GM23338 (cell line): ENCODE results near the gene RAN. TPM values are rescaled to one million over a fixed set of nuclear protein-coding genes. Genes with fewer than 3 reads are reported as not detected.

ENCODE experiments used
- JUNB ChIP-seq: IDR thresholded peaks from one replicate; pipeline ENCODE4 v1.6.1; 2016; ENCODE audit warnings: antibody characterized with exemption; ENCODE audit not compliant: unreplicated experiment
- POLR2AphosphoS5 ChIP-seq: IDR thresholded peaks from 2 replicates; pipeline ENCODE4 v1.6.1; 2016; ENCODE audit warnings: antibody characterized with exemption, low read depth
- ZNF114 ChIP-seq: fragments of 250-450 bp; sonication (Bioruptor Pico); IDR thresholded peaks from 2 replicates; pipeline ENCODE4 v1.5.0; 2020; ENCODE audit warnings: mild to moderate bottlenecking, moderate library complexity
- polyA plus RNA-seq: library from polyadenylated mRNA; unstranded; fragments of >200 nt; fragmentation: Nextera tagmentation; extraction: Ambion mirVana; gene quantifications from 2 replicates; pipeline ENCODE4 v1.2.1, GENCODE V29; 2016
- total RNA-seq: library from RNA; depleted of rRNA; stranded (reverse); fragments of >200 nt; shearing (Covaris generic); gene quantifications from 2 replicates; pipeline ENCODE4 v1.2.3, GENCODE V29; 2014
- TF ChIP-seq, protein P1 (sequence below): IDR thresholded peaks from one replicate; pipeline ENCODE4 v1.6.1; 2018; ENCODE audit warnings: antibody characterized with exemption; ENCODE audit not compliant: unreplicated experiment
- TF ChIP-seq, protein P2 (sequence below): fragments of 250-450 bp; sonication (Bioruptor Pico); IDR thresholded peaks from 2 replicates; pipeline ENCODE4 v1.5.0; 2020; ENCODE audit warnings: mild to moderate bottlenecking, moderate library complexity
- TF ChIP-seq, protein P3 (sequence below): IDR thresholded peaks from 2 replicates; pipeline ENCODE4 v1.6.1; 2016; ENCODE audit warnings: antibody characterized with exemption

The RAN gene
- total and polyA plus RNA-seq, 2 experiments from 2014 or later, result 976 to 2,289 TPM

DNA sequence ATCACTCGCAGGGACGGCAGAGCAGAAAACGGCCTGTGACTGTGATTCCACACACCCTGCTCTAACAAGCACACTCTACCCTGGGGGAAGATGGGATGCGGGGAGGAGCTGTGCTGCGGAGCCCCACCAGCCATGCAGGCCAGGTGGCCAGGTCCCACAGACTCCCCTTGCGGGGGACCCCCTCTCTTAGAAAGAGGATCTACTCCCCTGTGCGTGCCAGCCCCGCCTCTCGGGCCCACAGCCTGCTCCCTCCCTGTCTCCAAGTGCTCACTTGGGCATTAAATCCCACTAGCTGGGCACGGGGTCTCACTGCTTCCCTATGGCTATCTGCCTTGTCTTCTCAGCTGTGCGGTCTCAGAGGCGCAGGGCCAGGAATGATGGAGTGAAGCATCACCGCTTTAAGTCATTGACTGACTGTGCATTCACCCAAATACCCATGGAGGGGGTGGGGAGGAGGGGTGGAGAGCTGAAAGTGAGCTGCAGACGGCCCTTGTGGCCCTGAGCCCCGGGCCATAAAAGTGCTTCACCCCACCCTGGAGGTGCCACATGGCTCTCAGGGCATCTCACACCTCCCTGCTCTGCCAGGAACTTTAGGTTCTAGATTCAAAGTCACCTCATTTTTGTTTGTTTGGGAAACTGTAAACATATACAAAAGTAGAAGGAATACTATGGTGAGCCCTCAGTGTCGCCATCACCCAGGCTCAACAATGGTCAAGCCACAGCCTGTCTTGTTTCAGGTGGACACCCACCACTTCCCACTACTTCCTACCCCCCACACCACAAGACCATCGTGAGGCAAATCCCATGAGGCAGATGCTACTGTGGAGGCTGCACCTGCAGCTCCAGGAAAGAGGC is 42.2 kb upstream of the RAN start (continued):
- TF ChIP-seq, protein P1, sequence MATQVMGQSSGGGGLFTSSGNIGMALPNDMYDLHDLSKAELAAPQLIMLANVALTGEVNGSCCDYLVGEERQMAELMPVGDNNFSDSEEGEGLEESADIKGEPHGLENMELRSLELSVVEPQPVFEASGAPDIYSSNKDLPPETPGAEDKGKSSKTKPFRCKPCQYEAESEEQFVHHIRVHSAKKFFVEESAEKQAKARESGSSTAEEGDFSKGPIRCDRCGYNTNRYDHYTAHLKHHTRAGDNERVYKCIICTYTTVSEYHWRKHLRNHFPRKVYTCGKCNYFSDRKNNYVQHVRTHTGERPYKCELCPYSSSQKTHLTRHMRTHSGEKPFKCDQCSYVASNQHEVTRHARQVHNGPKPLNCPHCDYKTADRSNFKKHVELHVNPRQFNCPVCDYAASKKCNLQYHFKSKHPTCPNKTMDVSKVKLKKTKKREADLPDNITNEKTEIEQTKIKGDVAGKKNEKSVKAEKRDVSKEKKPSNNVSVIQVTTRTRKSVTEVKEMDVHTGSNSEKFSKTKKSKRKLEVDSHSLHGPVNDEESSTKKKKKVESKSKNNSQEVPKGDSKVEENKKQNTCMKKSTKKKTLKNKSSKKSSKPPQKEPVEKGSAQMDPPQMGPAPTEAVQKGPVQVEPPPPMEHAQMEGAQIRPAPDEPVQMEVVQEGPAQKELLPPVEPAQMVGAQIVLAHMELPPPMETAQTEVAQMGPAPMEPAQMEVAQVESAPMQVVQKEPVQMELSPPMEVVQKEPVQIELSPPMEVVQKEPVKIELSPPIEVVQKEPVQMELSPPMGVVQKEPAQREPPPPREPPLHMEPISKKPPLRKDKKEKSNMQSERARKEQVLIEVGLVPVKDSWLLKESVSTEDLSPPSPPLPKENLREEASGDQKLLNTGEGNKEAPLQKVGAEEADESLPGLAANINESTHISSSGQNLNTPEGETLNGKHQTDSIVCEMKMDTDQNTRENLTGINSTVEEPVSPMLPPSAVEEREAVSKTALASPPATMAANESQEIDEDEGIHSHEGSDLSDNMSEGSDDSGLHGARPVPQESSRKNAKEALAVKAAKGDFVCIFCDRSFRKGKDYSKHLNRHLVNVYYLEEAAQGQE, result no peak
- no peak for TF ChIP-seq JUNB
- TF ChIP-seq, protein P2, sequence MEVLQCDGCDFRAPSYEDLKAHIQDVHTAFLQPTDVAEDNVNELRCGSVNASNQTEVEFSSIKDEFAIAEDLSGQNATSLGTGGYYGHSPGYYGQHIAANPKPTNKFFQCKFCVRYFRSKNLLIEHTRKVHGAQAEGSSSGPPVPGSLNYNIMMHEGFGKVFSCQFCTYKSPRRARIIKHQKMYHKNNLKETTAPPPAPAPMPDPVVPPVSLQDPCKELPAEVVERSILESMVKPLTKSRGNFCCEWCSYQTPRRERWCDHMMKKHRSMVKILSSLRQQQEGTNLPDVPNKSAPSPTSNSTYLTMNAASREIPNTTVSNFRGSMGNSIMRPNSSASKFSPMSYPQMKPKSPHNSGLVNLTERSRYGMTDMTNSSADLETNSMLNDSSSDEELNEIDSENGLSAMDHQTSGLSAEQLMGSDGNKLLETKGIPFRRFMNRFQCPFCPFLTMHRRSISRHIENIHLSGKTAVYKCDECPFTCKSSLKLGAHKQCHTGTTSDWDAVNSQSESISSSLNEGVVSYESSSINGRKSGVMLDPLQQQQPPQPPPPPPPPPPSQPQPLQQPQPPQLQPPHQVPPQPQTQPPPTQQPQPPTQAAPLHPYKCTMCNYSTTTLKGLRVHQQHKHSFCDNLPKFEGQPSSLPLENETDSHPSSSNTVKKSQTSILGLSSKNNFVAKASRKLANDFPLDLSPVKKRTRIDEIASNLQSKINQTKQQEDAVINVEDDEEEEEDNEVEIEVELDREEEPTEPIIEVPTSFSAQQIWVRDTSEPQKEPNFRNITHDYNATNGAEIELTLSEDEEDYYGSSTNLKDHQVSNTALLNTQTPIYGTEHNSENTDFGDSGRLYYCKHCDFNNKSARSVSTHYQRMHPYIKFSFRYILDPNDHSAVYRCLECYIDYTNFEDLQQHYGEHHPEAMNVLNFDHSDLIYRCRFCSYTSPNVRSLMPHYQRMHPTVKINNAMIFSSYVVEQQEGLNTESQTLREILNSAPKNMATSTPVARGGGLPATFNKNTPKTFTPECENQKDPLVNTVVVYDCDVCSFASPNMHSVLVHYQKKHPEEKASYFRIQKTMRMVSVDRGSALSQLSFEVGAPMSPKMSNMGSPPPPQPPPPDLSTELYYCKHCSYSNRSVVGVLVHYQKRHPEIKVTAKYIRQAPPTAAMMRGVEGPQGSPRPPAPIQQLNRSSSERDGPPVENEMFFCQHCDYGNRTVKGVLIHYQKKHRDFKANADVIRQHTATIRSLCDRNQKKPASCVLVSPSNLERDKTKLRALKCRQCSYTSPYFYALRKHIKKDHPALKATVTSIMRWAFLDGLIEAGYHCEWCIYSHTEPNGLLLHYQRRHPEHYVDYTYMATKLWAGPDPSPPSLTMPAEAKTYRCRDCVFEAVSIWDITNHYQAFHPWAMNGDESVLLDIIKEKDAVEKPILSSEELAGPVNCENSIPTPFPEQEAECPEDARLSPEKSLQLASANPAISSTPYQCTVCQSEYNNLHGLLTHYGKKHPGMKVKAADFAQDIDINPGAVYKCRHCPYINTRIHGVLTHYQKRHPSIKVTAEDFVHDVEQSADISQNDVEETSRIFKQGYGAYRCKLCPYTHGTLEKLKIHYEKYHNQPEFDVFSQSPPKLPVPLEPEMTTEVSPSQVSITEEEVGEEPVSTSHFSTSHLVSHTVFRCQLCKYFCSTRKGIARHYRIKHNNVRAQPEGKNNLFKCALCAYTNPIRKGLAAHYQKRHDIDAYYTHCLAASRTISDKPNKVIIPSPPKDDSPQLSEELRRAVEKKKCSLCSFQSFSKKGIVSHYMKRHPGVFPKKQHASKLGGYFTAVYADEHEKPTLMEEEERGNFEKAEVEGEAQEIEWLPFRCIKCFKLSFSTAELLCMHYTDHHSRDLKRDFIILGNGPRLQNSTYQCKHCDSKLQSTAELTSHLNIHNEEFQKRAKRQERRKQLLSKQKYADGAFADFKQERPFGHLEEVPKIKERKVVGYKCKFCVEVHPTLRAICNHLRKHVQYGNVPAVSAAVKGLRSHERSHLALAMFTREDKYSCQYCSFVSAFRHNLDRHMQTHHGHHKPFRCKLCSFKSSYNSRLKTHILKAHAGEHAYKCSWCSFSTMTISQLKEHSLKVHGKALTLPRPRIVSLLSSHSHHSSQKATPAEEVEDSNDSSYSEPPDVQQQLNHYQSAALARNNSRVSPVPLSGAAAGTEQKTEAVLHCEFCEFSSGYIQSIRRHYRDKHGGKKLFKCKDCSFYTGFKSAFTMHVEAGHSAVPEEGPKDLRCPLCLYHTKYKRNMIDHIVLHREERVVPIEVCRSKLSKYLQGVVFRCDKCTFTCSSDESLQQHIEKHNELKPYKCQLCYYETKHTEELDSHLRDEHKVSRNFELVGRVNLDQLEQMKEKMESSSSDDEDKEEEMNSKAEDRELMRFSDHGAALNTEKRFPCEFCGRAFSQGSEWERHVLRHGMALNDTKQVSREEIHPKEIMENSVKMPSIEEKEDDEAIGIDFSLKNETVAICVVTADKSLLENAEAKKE (CRISPR knock-in tag), result no peak
- no peak for TF ChIP-seq POLR2AphosphoS5
- TF ChIP-seq ZNF114 (CRISPR knock-in tag), result no peak
- TF ChIP-seq, protein P3, sequence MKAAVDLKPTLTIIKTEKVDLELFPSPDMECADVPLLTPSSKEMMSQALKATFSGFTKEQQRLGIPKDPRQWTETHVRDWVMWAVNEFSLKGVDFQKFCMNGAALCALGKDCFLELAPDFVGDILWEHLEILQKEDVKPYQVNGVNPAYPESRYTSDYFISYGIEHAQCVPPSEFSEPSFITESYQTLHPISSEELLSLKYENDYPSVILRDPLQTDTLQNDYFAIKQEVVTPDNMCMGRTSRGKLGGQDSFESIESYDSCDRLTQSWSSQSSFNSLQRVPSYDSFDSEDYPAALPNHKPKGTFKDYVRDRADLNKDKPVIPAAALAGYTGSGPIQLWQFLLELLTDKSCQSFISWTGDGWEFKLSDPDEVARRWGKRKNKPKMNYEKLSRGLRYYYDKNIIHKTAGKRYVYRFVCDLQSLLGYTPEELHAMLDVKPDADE, result no peak
